Measurements from ENCODE around the gene GOLGA5.

GOLGA5 gene

DNA sequence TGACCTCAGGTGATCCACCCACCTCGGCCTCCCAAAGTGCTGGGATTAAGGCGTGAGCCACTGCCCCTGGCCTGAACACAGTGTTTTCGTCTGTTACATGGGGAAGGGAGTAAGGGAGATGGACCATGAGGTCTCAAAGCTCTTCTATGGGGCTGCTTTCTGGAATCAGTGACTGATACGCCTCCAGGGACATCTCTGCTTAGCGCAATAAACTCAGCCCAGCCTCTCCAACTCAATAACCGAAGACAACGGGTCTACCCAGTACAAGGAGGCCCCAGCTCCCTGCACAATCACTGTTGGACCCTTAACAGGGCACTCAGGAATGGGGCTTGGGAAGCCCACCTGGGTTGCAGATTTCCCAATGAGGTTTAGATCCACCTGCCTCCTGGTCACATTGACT is 86.2 kb downstream of the GOLGA5 start:
- no peak for DNase-seq (ENCODE audit: low read depth)

DNA sequence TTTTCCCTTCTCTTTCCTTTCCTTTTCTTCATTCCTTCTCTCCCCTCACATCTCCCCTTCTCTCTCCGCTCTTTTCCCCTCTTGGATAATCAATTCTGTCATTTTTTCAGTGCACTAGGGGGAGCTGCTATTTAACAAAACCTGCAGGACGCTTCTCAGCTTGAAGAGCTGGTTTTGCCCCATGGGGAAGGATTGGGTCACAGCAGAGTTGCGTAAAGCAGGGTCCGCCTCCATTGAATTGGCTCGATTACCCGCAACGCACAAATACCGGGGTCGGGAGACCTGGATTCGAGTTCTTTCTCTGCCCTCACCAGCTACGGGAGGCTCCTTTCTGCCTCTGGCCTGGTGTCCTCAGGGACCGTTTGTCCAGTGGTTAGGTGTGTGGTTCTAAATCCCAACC is 86.7 kb downstream of the GOLGA5 start:
- no peak for DNase-seq (ENCODE audit: low read depth)

DNA sequence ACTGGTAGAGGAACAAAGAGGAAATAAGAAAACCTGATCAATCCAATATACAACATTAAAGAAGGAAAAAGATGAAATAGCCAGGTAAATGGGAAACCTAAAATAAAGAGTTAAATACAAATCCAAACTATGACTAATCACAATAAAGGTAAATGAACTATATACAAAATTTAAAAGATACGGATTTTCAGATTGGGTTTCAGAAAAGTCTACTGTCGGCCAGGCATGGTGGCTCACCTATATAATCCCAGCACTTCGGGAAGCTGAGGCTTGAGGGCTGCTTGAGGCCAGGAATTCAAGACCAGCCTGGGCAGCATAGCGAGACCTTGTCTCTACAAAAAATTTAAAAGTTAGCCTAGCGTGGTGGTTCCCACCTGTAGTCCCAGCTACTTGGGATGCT is 89.0 kb downstream of the GOLGA5 start:
- DNase-seq (ENCODE audit: low read depth) = no peak

GRCh38 chr14:92884410-92884809 is 90.3 kb downstream of the GOLGA5 start:
- no peak for DNase-seq (ENCODE audit: low read depth)

GRCh38 chr14:92885279-92886061 is 91.4 kb downstream of the GOLGA5 start:
- DNase-seq (ENCODE audit: low read depth) = no peak

GRCh38 chr14:92886337-92886736 is 92.2 kb downstream of the GOLGA5 start:
- DNase-seq (ENCODE audit: low read depth) = no peak

DNA sequence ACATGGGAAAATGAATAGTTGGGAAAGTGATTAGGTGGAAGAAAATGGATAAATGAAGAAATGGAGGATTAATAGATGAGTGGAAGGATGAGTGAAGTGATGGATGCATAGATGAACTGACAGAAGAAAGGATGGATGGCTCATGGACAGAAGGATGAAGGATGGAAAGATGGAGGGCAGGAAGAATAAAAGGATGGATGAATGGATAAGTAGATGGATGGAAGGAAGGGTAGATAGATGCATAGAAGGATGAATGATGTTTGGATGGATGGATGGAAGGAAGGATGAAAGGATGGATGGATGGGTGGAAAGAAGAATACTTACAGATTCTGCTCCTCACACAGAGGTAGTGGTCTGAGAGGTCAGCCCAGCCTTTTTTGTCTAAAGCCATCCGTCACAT is 93.1 kb downstream of the GOLGA5 start:
- no peak for DNase-seq (ENCODE audit: low read depth)

GRCh38 chr14:92888896-92889295 is 94.8 kb downstream of the GOLGA5 start:
- DNase-seq (ENCODE audit: low read depth) = no peak

Measured in stimulated activated CD4-positive, alpha-beta T cell treated with anti-CD3 and anti-CD28 coated beads, Interleukin-2, amount 100 ng/mL, for 4 hours (primary cell).